Measurements from ENCODE around the gene PLEKHG4. TPM values are rescaled to one million over a fixed set of nuclear protein-coding genes. Genes with fewer than 3 reads are reported as not detected.

PLEKHG4 gene
- total and polyA plus RNA-seq, 10 of the 15 experiments (the other 5 are each of a cell fraction or from before 2014, with no cell fraction given), result 0.14 to 2.6 (median 0.99) TPM

DNA sequence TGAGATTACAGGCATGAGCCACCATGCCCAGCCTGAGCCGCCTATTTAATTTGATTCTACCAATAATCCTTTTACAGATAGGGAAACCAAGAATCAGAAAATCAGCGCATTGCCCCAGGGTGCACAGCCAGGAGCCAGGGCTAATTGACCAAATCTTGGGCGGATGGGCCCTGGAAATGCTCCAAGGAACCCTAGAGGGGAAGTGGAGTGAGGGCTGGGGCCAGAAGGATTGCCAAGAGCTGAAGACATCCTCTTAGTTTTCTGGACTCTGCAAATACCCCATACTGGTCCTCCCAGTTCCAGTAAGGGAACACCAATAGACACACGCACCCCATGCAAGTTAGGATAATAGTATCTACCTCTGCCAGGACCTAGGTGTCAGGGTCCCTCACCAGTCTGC, 35.9 kb upstream of the PLEKHG4 start (continued):
- TF ChIP-seq PRDM15 (CRISPR knock-in tag; IDR thresholded peaks at IDR 0.05) (no peak), PAX8 (IDR thresholded peaks at IDR 0.05) (no peak), SIN3A (IDR thresholded peaks at IDR 0.05; ENCODE audit: low read depth, low read length) (no peak), STAT3 (IDR thresholded peaks at IDR 0.05; ENCODE audit: low read depth, low read length) (no peak), NFYA (IDR thresholded peaks at IDR 0.05; ENCODE audit: borderline replicate concordance, low read depth, low read length) (no peak), MEF2B (IDR thresholded peaks at IDR 0.05; ENCODE audit: partially characterized antibody, poor library complexity, severe bottlenecking) (no peak), RBBP5 (conservative IDR thresholded peaks at IDR 0.05) (no peak), RELB (IDR thresholded peaks at IDR 0.05; ENCODE audit: low read depth) (no peak)
